Thymus (tissue), 11 donors: ENCODE data around the gene TNFRSF19. TPM values are rescaled to one million over a fixed set of nuclear protein-coding genes. Genes with fewer than 3 reads are reported as not detected.
A peak's percentile ranks its signal among the peaks of the same experiment; 100 is the strongest.

Source experiments
- DNase-seq, 9 donors: peaks; one replicate each; pipeline ENCODE4 v3.0.0-alpha.2; 2013; ENCODE audit warnings: low spot score in 9 of 9, low read depth in 6 of 9, missing footprints in 1 of 9
- H3K27ac ChIP-seq, 2 donors: one replicate each; pipeline ENCODE4 v1.5.1; 2013; ENCODE audit warnings: control low read depth in 1 of 2, low read depth in 1 of 2, low read length in 1 of 2, mild to moderate bottlenecking in 1 of 2, moderate library complexity in 1 of 2
- H3K27me3 ChIP-seq, 2 donors: one replicate each; pipeline ENCODE4 v1.5.1; 2013; ENCODE audit warnings: low read length in 1 of 2; ENCODE audit not compliant: control insufficient read depth in 2 of 2, insufficient read depth in 1 of 2
- H3K36me3 ChIP-seq, 2 donors: one replicate each; pipeline ENCODE4 v1.5.1; 2013; ENCODE audit warnings: low read length in 1 of 2, mild to moderate bottlenecking in 1 of 2, moderate library complexity in 1 of 2; ENCODE audit not compliant: control insufficient read depth in 2 of 2, insufficient read depth in 2 of 2
- H3K4me1 ChIP-seq, 2 donors: one replicate each; pipeline ENCODE4 v1.5.1; 2013; ENCODE audit warnings: low read length in 2 of 2; ENCODE audit not compliant: control insufficient read depth in 2 of 2, insufficient read depth in 2 of 2
- H3K4me3 ChIP-seq, 2 donors: one replicate each; pipeline ENCODE4 v1.5.1; 2013; ENCODE audit warnings: low read length in 2 of 2, control low read depth in 1 of 2, mild to moderate bottlenecking in 1 of 2
- H3K9me3 ChIP-seq, 2 donors: one replicate each; pipeline ENCODE4 v1.5.1; 2013; ENCODE audit warnings: low read length in 1 of 2, mild to moderate bottlenecking in 1 of 2; ENCODE audit not compliant: control insufficient read depth in 2 of 2, insufficient read depth in 1 of 2
- WGBS: extraction: QIAGEN DNeasy Blood & Tissue Kit; methylation state at CpG from one replicate; pipeline ENCODE4 v1.1.7; 2013; 5-methylcytosine and 5-hydroxymethylcytosine counted together
- polyA plus RNA-seq: library from polyadenylated mRNA; stranded (reverse); fragments of 200-250 nt; gene quantifications from one replicate; pipeline ENCODE4 v1.2.3, GENCODE V29; 2013
- total RNA-seq: library from RNA; stranded (reverse); fragments of 120-200 nt; gene quantifications from one replicate; pipeline ENCODE4 v1.2.4, GENCODE V29; 2013
- donor health status: healthy.

The TNFRSF19 gene
- total and polyA plus RNA-seq, 2 donors = 7.6 to 8.5 TPM

DNA sequence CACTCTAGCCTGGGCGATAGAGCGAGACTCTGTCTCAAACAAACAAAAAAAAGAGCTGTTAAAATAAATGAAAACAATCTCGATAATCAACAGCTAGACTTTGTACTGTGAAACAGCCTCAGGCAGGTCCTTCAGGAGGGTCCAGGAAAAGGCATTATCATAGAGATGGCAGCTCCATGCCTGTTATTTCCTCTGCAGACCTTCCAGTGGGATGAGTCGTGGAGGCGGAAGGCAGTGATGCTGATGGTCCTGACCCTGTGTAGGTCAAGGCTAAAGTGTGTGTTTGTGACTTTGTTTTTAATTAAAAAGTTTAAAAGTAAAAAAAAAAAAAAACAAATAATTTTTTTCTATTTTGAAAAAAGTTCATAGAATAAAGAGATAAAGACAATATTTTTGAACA is 117.4 kb downstream of the TNFRSF19 start:
- no peak for DNase-seq
- Histone ChIP-seq H3K27me3 (no peaks in the 10 kb centered on the region), H3K4me3 (no peak overlapping the region), H3K27ac (no peak overlapping the region), H3K4me1 (no peaks in the 10 kb centered on the region), H3K9me3 (peaks cover 0 to 2% of the 10 kb centered on the region in 2 donors), H3K36me3 (no peaks in the 10 kb centered on the region)
- 97% methylated on average over 5 of the region's 5 CpGs for WGBS

DNA sequence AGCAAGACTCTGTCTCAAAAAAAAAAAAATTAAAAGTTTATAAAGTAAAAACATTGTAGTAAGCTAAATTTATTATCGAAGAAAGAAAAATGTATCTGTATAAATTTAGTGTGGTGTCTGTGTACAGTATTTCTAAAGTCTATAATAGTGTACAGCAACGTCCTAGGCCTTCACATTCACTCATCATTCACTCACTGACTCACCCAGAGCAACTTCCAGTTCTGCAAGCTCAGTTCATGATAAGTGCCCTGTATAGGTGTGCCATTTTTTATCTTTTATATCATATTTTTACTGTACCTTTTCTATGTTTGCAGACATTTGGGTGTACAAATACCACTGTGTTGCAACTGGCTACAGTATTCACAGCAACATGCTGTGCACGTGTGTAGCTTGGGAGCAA is 118.1 kb downstream of the TNFRSF19 start:
- no peak for DNase-seq
- Histone ChIP-seq H3K4me3 (no peak overlapping the region), H3K9me3 (peaks cover 0 to 2% of the 10 kb centered on the region in 2 donors), H3K4me1 (no peaks in the 10 kb centered on the region), H3K27ac (no peak overlapping the region), H3K27me3 (no peaks in the 10 kb centered on the region), H3K36me3 (no peaks in the 10 kb centered on the region)
- WGBS = 93% methylated on average over 3 of the region's 3 CpGs

DNA sequence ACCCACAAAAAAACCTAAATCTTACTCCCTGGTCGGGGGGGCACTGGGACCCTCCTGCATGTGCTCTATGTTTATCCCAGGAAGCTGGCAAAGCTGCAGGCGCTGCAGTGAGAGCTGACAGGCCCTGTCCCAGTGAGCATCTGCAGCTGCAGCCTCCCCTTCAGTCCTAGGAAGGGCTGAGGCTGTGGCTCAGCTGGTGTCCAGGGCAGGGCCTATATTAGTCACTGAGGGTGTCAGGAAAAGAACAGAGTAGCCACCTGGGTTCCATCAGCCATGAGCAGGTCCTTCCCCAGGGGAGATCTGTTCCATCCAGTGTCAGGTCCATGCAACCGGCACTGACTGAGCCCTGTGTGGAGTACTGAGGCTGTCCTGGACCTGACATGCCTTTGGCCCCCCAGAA is 120.5 kb downstream of the TNFRSF19 start:
- 97% methylated on average over 3 of the region's 3 CpGs for WGBS
- no peak overlapping the region for H3K27ac ChIP-seq
- no peak overlapping the region for H3K4me3 ChIP-seq
- DNase-seq = no peak
- no peaks in the 10 kb centered on the region for H3K9me3 ChIP-seq
- H3K27me3 ChIP-seq = no peaks in the 10 kb centered on the region
- no peaks in the 10 kb centered on the region for H3K36me3 ChIP-seq
- H3K4me1 ChIP-seq = peaks cover 0 to 5% of the 10 kb centered on the region in 2 donors

DNA sequence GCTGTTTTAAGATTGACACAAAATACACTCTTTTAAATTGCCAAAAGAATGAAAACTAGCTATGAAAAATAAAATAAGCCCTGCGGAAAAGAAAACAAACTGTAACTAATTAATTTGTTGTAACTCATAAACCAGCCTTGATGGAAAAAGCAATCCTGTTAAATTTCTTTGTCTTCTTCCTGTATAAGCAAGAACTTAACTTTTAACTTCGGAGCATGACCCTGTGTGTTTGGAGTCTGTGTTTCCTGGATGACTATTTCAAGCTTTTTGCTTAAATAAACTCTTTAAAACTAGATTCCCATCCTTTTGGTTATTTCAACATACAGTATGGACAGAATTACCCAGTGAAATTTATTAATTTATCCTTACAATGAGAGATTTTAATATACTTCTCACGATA is 122.6 kb downstream of the TNFRSF19 start:
- Histone ChIP-seq H3K27ac (no peak overlapping the region), H3K36me3 (no peaks in the 10 kb centered on the region), H3K4me1 (peaks cover 0 to 18% of the 10 kb centered on the region in 2 donors), H3K9me3 (no peaks in the 10 kb centered on the region), H3K4me3 (no peak overlapping the region), H3K27me3 (no peaks in the 10 kb centered on the region)
- no peak for DNase-seq
- 93% methylated on average over 3 of the region's 3 CpGs for WGBS

DNA sequence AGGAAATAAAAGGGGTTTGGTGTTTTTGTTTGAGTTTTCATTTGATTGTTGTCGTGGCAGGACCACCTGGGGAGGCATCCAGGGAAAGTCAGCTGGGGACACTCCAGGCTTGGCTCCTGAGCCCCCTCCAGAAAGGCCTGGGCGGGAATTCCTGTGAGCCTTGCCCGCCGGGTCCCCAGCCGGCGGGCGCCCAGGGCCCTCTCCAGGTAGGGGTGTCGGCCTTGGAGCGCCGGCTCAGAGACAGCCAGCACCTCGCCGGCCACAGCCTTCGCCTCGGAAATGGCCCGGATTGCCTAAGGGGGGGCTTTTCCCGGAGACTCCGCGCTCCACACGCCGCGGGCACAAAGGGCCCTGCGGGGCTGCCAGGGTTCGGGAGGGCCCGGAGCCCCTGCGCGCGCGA is 125.0 kb downstream of the TNFRSF19 start:
- WGBS = 83% methylated on average over 28 of the region's 28 CpGs
- no peaks in the 10 kb centered on the region for H3K9me3 ChIP-seq
- no peaks in the 10 kb centered on the region for H3K27me3 ChIP-seq
- H3K4me3 ChIP-seq = peak overlapping the region in 1 of 2 donors; percentile 35
- no peak overlapping the region for H3K27ac ChIP-seq
- DNase-seq = no peak
- peaks cover 0 to 18% of the 10 kb centered on the region in 2 donors for H3K4me1 ChIP-seq
- H3K36me3 ChIP-seq = no peaks in the 10 kb centered on the region

DNA sequence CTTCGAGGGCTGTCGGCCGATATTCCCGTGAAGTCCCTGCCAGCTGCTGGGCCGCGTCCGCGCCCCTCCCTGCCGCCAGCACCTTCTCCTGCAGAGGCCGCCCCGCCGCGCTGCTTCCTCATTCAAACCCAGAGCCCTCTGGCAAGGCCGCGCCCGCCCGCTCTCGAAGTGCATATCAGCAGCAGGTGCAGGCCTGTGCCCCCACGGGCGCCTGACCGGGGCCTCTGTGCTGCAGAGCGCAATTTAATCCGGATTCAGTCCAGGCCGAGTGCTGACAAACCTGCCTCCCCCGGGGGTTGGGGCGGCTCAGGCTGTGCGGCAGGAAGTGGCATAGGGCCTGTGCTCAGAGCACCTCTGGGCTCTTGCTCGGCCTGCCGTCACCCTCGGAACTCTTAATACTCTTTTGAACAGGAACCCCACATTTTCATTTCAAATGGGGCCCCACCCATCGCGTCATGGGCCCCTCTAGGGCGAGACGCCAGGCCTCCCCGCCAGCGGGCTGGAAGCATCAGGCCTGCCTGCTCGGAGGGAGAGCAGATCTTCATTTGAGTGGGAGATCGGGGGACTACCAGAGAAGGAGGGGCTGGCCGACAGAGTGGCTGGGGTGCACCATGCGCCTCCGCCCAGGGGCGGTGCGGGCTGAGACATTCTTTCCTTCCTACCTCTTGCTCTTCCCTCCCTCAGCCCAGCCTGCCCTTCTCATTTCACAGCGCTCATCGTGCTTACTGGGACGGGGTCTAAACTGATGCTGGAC is 125.7 kb downstream of the TNFRSF19 start:
- H3K4me3 ChIP-seq = peak overlapping the region; percentile 18 to 35
- H3K9me3 ChIP-seq = no peaks in the 10 kb centered on the region
- H3K27ac ChIP-seq = peak overlapping the region; percentile 49 to 62
- peak in 7 of 9 donors; percentile 49 to 83 (median 57) for DNase-seq
- 32% methylated on average over 46 of the region's 46 CpGs for WGBS
- no peaks in the 10 kb centered on the region for H3K27me3 ChIP-seq
- H3K4me1 ChIP-seq = peaks cover 0 to 18% of the 10 kb centered on the region in 2 donors
- no peaks in the 10 kb centered on the region for H3K36me3 ChIP-seq

DNA sequence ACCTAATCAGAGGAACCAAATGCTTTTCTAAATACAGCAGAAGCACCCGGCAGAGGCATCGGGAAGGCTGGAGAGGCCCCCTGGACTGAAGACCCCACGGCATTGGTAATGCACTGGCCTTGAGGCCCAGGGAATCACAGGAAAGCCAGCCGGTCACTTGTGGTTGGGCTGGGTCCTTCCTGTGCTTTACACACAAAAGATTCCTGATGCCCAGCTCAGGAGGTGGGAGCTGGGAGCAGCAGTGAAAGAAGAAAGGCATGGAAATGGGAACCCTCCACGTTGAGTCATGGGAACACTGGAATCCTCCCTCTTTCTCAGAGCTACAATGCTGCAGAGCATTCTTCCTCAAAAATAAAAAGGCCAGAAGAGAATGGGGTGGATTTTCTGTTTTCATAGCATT is 126.4 kb downstream of the TNFRSF19 start:
- H3K9me3 ChIP-seq = no peaks in the 10 kb centered on the region
- H3K27me3 ChIP-seq = no peaks in the 10 kb centered on the region
- no peaks in the 10 kb centered on the region for H3K36me3 ChIP-seq
- no peak overlapping the region for H3K4me3 ChIP-seq
- WGBS = 94% methylated on average over 5 of the region's 5 CpGs
- DNase-seq = no peak
- peaks cover 0 to 18% of the 10 kb centered on the region in 2 donors for H3K4me1 ChIP-seq
- no peak overlapping the region for H3K27ac ChIP-seq

DNA sequence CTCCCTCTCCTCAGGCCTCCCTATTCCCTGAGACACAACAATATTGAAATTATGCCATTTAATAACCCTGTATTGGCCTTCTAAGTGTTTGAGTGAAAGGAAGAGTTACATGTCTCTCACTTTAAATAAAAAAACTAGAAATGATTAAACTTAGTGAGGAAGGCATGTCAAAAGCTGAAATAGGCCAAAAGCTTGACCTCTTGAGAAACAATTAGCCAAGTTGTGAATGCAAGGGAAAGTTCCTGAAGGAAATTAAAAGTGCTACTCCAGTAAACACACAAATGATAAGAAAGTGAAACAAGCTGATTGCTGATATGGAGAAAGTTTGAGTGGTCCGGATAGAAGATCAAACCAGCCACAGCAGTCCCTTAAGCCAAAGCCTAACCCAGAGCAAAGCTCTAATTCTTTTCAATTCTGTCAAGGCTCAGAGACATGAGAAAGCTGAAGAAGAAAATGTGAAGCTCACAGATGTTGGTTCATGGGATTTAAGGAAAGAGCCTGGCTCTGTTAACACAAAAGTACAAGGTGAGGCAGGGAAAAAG is 127.6 kb downstream of the TNFRSF19 start:
- DNase-seq = peak in 1 of 9 donors; percentile 7
- H3K27me3 ChIP-seq = no peaks in the 10 kb centered on the region
- WGBS = 90% methylated on average over 1 of the region's 1 CpG
- H3K9me3 ChIP-seq = no peaks in the 10 kb centered on the region
- H3K36me3 ChIP-seq = no peaks in the 10 kb centered on the region
- no peak overlapping the region for H3K27ac ChIP-seq
- no peak overlapping the region for H3K4me3 ChIP-seq
- H3K4me1 ChIP-seq = peaks cover 0 to 20% of the 10 kb centered on the region in 2 donors

DNA sequence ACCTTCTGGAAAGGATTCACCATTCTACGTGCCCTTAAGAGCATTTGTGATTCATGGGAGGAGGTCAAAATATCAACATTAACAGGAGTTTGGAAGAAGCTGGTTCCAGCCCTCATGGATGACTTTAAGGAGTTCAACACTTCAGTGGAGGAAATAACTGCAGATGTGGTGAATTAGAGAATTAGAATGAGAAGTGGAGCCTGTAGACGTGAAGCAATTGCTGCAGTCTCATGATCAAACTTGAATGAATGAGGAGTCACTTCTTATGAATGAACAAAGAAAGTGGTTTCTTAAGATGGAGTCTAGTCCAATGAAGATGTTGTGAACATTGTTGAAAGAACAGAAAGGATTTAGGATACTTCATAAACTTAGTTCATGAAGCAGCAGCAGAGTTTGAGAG is 129.1 kb downstream of the TNFRSF19 start:
- Histone ChIP-seq H3K4me3 (no peak overlapping the region), H3K36me3 (no peaks in the 10 kb centered on the region), H3K27ac (no peak overlapping the region), H3K27me3 (no peaks in the 10 kb centered on the region), H3K9me3 (no peaks in the 10 kb centered on the region), H3K4me1 (peaks cover 0 to 20% of the 10 kb centered on the region in 2 donors)
- WGBS = 99% methylated on average over 2 of the region's 2 CpGs
- DNase-seq = no peak
